Central memory CD4-positive, alpha-beta T cell (primary cell): ENCODE data around the gene FH.

ENCODE experiments used
- DNase-seq: peaks from one replicate; pipeline ENCODE4 v3.0.0; 2022

FH gene

GRCh38 chr1:241521718-241522117 is 2.2 kb upstream of the FH start:
- no peak for DNase-seq

- no peak for DNase-seq
These were observed 518 bp upstream of the FH start for GRCh38 chr1:241520080-241520465.

- peak; percentile 4 for DNase-seq
These were observed 863 bp downstream of the FH start for GRCh38 chr1:241518476-241519307.

GRCh38 chr1:241513378-241513777 is 6.2 kb downstream of the FH start:
- no peak for DNase-seq

- no peak for DNase-seq
These were observed 12.2 kb downstream of the FH start for GRCh38 chr1:241507189-241507863.

- no peak for DNase-seq
These were observed 16.1 kb downstream of the FH start for GRCh38 chr1:241503444-241503843.

GRCh38 chr1:241499910-241500309 is 19.6 kb downstream of the FH start:
- no peak for DNase-seq

GRCh38 chr1:241495741-241496140 is 23.8 kb downstream of the FH start:
- DNase-seq: no peak

- no peak for DNase-seq
These were observed 30.8 kb downstream of the FH start for GRCh38 chr1:241488739-241489138.

- no peak for DNase-seq
These were observed 34.0 kb downstream of the FH start for GRCh38 chr1:241485554-241485992.

- DNase-seq: no peak
These were observed 34.4 kb downstream of the FH start for GRCh38 chr1:241485145-241485544.

- DNase-seq: no peak
These were observed 36.7 kb downstream of the FH start for GRCh38 chr1:241482761-241483250.

- no peak for DNase-seq
These were observed 40.3 kb downstream of the FH start for GRCh38 chr1:241479294-241479693.

- DNase-seq: no peak
These were observed 43.9 kb downstream of the FH start for GRCh38 chr1:241475671-241476070.

- no peak for DNase-seq
These were observed 46.5 kb downstream of the FH start for GRCh38 chr1:241473026-241473425.

GRCh38 chr1:241470908-241471590 is 48.5 kb downstream of the FH start:
- no peak for DNase-seq

GRCh38 chr1:241470361-241470760 is 49.2 kb downstream of the FH start:
- no peak for DNase-seq

- no peak for DNase-seq
These were observed 53.9 kb downstream of the FH start for GRCh38 chr1:241465673-241466072.

GRCh38 chr1:241464985-241465384 is 54.6 kb downstream of the FH start:
- DNase-seq: no peak

- DNase-seq: no peak
These were observed 57.2 kb downstream of the FH start for GRCh38 chr1:241462391-241462790.

- no peak for DNase-seq
These were observed 59.3 kb downstream of the FH start for GRCh38 chr1:241460098-241460873.

- no peak for DNase-seq
These were observed 60.3 kb downstream of the FH start for GRCh38 chr1:241459186-241459802.
